AG04450 (cell line): ENCODE results near the gene KRT83. TPM values are rescaled to one million over a fixed set of nuclear protein-coding genes. Genes with fewer than 3 reads are reported as not detected.
A peak's percentile ranks its signal among the peaks of the same experiment; 100 is the strongest.
"Not testable (repeated sequence)": the region's sequence is repeated elsewhere in the genome, so short reads cannot be mapped to it uniquely, and the experiment has no call there.

Experiments used
- CTCF ChIA-PET: fragments of 300-600, 350-600 bp; formaldehyde crosslinking; extraction: SDS; loops from one replicate; lab custom pipeline; 2022; ENCODE audit warnings: antibody characterized with exemption, inconsistent platforms; lab: Charles Lee
- POLR2A ChIA-PET: fragments of 350-600 bp; formaldehyde crosslinking; extraction: SDS; loops from one replicate; lab custom pipeline; 2021; ENCODE audit warnings: antibody characterized with exemption, inconsistent platforms; lab: Yijun Ruan, JAX
- DNase-seq: peaks from one replicate; pipeline ENCODE4 v3.0.0-alpha.2; 2011; ENCODE audit warnings: low read depth, low spot score
- H3K27ac ChIP-seq: one replicate; pipeline ENCODE4 v1.5.1; 2012; ENCODE audit warnings: low read depth, low read length, control low read depth
- H3K27me3 ChIP-seq: one replicate; pipeline ENCODE4 v1.6.0; 2012; ENCODE audit warnings: low read length; ENCODE audit not compliant: control insufficient read depth, insufficient read depth
- H3K4me3 ChIP-seq: 2 replicates; pipeline ENCODE4 v1.5.1; 2011; ENCODE audit warnings: mild to moderate bottlenecking, low read depth, low read length, control low read depth
- H3K9me3 ChIP-seq: 2 replicates; pipeline ENCODE4 v1.5.1; 2012; ENCODE audit warnings: low read length; ENCODE audit not compliant: control insufficient read depth, insufficient read depth
- CTCF ChIP-seq: IDR thresholded peaks from 2 replicates; pipeline ENCODE4 v1.5.1; 2011; ENCODE audit warnings: low read depth, low read length, control low read depth, inconsistent platforms
- polyA plus RNA-seq: library from polyadenylated mRNA; depleted of rRNA; stranded (reverse); fragments of >200 nt; gene quantifications from 2 replicates; pipeline ENCODE4 v1.2.3, GENCODE V29; 2011

The KRT83 gene
- polyA plus RNA-seq, 1 experiment, result 0.04 TPM

GRCh38 chr12:52307836-52308805 is 13.1 kb downstream of the KRT83 start:
- CTCF ChIA-PET, result interaction anchor here (0.6 to 2.9 kb wide), 4 partner anchors 20 to 151 kb away, joined by 3 to 27 read pairs (median 4); no protein-coding TSS in a partner anchor
- DNase-seq, result no peak
- H3K27me3 ChIP-seq, result peaks cover 53% of the 10 kb centered on the region

GRCh38 chr12:52306731-52307130 is 14.5 kb downstream of the KRT83 start:
- Histone ChIP-seq H3K4me3 (no peak overlapping the region), H3K9me3 (no peaks in the 10 kb centered on the region; the same call in 1 of the 2 replicates), H3K27me3 (peaks cover 40% of the 10 kb centered on the region), H3K27ac (no peak overlapping the region)
- no peak for TF ChIP-seq CTCF
- DNase-seq, result no peak
- ChIA-PET POLR2A (no interaction called here), CTCF (interaction anchor here (0.7 to 2.9 kb wide), 5 partner anchors 14 to 150 kb away, joined by 3 to 27 read pairs (median 4); partner anchors contain the start of gene KRT83)

More at GRCh38 chr12:52307836-52308805, 13.1 kb downstream of the KRT83 start:
- Histone ChIP-seq H3K4me3 (peak overlapping the region; percentile 54), H3K9me3 (no peaks in the 10 kb centered on the region; the same call in 1 of the 2 replicates), H3K27ac (no peak overlapping the region)
- POLR2A ChIA-PET, result interaction anchor here (0.7 kb wide), 1 partner anchor 28 kb away, joined by 3 read pairs; no protein-coding TSS in a partner anchor
- no peak for TF ChIP-seq CTCF

GRCh38 chr12:52305921-52306705 is 15.1 kb downstream of the KRT83 start:
- ChIA-PET POLR2A (no interaction called here), CTCF (interaction anchor here (0.7 to 2.9 kb wide), 5 partner anchors 15 to 149 kb away, joined by 3 to 27 read pairs (median 4); partner anchors contain the start of gene KRT83)
- H3K4me3 ChIP-seq, result no peak overlapping the region
- DNase-seq, result no peak
- H3K27me3 ChIP-seq, result peaks cover 42% of the 10 kb centered on the region
- no peak overlapping the region for H3K27ac ChIP-seq
- H3K9me3 ChIP-seq, result no peaks in the 10 kb centered on the region; the same call in 1 of the 2 replicates
- TF ChIP-seq CTCF, result peak; percentile 32

- peaks cover 46% of the 10 kb centered on the region for H3K27me3 ChIP-seq
- DNase-seq, CTCF ChIA-PET, POLR2A ChIA-PET, H3K27ac ChIP-seq, H3K9me3 ChIP-seq, H3K4me3 ChIP-seq: not testable (repeated sequence)
Observed at GRCh38 chr12:52304941-52305411, 16.2 kb downstream of the KRT83 start.

GRCh38 chr12:52302242-52302914 is 18.8 kb downstream of the KRT83 start:
- DNase-seq, CTCF ChIA-PET, H3K4me3 ChIP-seq, H3K27ac ChIP-seq, H3K9me3 ChIP-seq, POLR2A ChIA-PET: not testable (repeated sequence)
- peaks cover 24% of the 10 kb centered on the region for H3K27me3 ChIP-seq

- H3K27ac ChIP-seq, H3K4me3 ChIP-seq, CTCF ChIA-PET, DNase-seq, H3K9me3 ChIP-seq, POLR2A ChIA-PET: not testable (repeated sequence)
- H3K27me3 ChIP-seq, result peaks cover 19% of the 10 kb centered on the region
Observed at GRCh38 chr12:52301721-52302120, 19.5 kb downstream of the KRT83 start.
